ENCODE data around the gene NAT8L. TPM values are rescaled to one million over a fixed set of nuclear protein-coding genes. Genes with fewer than 3 reads are reported as not detected.

Gene NAT8L
- total RNA-seq, 2 experiments from 2014 or later: 1.0 to 1.1 TPM

- no peaks in the 10 kb centered on the region for H3K36me3 Mint-ChIP-seq (ENCODE audit: low read depth)
Measured at GRCh38 chr4:2062168-2062807, 3.2 kb downstream of the NAT8L start.

GRCh38 chr4:2062808-2063524 lies 3.8 kb downstream of the NAT8L start:
- Mint-ChIP-seq H3K27ac (no peak overlapping the region), H3K9me3 (no peaks in the 10 kb centered on the region), H3K36me3 (ENCODE audit: low read depth) (no peaks in the 10 kb centered on the region), H3K27me3 (peaks cover 2% of the 10 kb centered on the region), H3K4me3 (no peak overlapping the region), H3K4me1 (ENCODE audit: low read depth) (no peaks in the 10 kb centered on the region)
- DNase-seq (no peak), ATAC-seq (no peak)
- ChIA-PET CTCF (interaction anchor here (1.1 kb wide), 1 partner anchor 10 kb away, joined by 3 read pairs; no protein-coding TSS in a partner anchor), POLR2A (no interaction called here)
- intact Hi-C loops (cut with micrococcal nuclease): no loop called here
- no peak for TF ChIP-seq CTCF (IDR thresholded peaks at IDR 0.05)

More at GRCh38 chr4:2062168-2062807, 3.2 kb downstream of the NAT8L start:
- Mint-ChIP-seq H3K27me3 (peaks cover 8% of the 10 kb centered on the region), H3K4me1 (ENCODE audit: low read depth) (no peaks in the 10 kb centered on the region), H3K4me3 (no peak overlapping the region), H3K27ac (no peak overlapping the region), H3K9me3 (no peaks in the 10 kb centered on the region)
- ChIA-PET CTCF (interaction anchor here (1.1 kb wide), 1 partner anchor 10 kb away, joined by 3 read pairs; no protein-coding TSS in a partner anchor), POLR2A (no interaction called here)
- DNase-seq: no peak
- intact Hi-C loops (cut with micrococcal nuclease): no loop called here
- no peak for ATAC-seq
- no peak for TF ChIP-seq CTCF (IDR thresholded peaks at IDR 0.05)

- no peak overlapping the region for H3K4me3 Mint-ChIP-seq
- H3K4me1 Mint-ChIP-seq (ENCODE audit: low read depth): no peaks in the 10 kb centered on the region
- no peaks in the 10 kb centered on the region for H3K36me3 Mint-ChIP-seq (ENCODE audit: low read depth)
- no peak for DNase-seq
- peaks cover 2% of the 10 kb centered on the region for H3K27me3 Mint-ChIP-seq
- ChIA-PET POLR2A (no interaction called here), CTCF (no interaction called here)
- H3K27ac Mint-ChIP-seq: no peak overlapping the region
- no peaks in the 10 kb centered on the region for H3K9me3 Mint-ChIP-seq
- no peak for ATAC-seq
- TF ChIP-seq CTCF (IDR thresholded peaks at IDR 0.05): no peak
- intact Hi-C loops (cut with micrococcal nuclease): no loop called here
Measured at GRCh38 chr4:2063557-2064275, 4.6 kb downstream of the NAT8L start.

GRCh38 chr4:2064276-2064991 lies 5.3 kb downstream of the NAT8L start:
- ChIA-PET POLR2A (no interaction called here), CTCF (no interaction called here)
- H3K4me1 Mint-ChIP-seq (ENCODE audit: low read depth): no peaks in the 10 kb centered on the region
- H3K9me3 Mint-ChIP-seq: no peaks in the 10 kb centered on the region
- H3K27ac Mint-ChIP-seq: no peak overlapping the region
- intact Hi-C loops (cut with micrococcal nuclease): no loop called here
- ATAC-seq (no peak), DNase-seq (no peak)
- no peak overlapping the region for H3K4me3 Mint-ChIP-seq
- no peak for TF ChIP-seq CTCF (IDR thresholded peaks at IDR 0.05)
- H3K36me3 Mint-ChIP-seq (ENCODE audit: low read depth): no peaks in the 10 kb centered on the region
- peaks cover 2% of the 10 kb centered on the region for H3K27me3 Mint-ChIP-seq
